Pancreas (tissue), 10 donors: ENCODE results near the gene CCDC88C. TPM values are rescaled to one million over a fixed set of nuclear protein-coding genes. Genes with fewer than 3 reads are reported as not detected.
A peak's percentile ranks its signal among the peaks of the same experiment; 100 is the strongest.

Experiments
- ATAC-seq, 4 donors: fragments of 200-7000 bp; cut with Tn5 transposase; one replicate each; pipeline versions ENCODE4 v1.8.0 to v1.9.1; 2020; ENCODE audit warnings: mild to moderate bottlenecking in 4 of 4, moderate library complexity in 4 of 4
- DNase-seq, 6 donors: peaks; one replicate each; pipeline ENCODE4 v3.0.0-alpha.2; 2020
- FAIRE-seq: peaks from 2 replicates; lab custom pipeline; 2012; peaks lifted over from hg19 to GRCh38; lab: Jason Lieb, UNC
- H3K27ac ChIP-seq, 4 donors: fragments of 200-600 bp; sonication (generic); 1 replicate in 3 of 4; 2 replicates in 1 of 4; pipeline versions ENCODE4 v1.5.0 to v1.8.0; 2020
- H3K27me3 ChIP-seq, 4 donors: fragments of 200-600 bp; one replicate each; pipeline ENCODE4 v1.8.0; 2021
- H3K36me3 ChIP-seq, 3 donors: fragments of 200-600 bp; sonication (generic) in 1 of 3; one replicate each; pipeline versions ENCODE4 v1.5.0 to v1.8.0; 2020 to 2021
- H3K4me1 ChIP-seq, 3 donors: fragments of 200-600 bp; one replicate each; pipeline ENCODE4 v1.8.0; 2021
- H3K4me3 ChIP-seq, 4 donors: fragments of 200-600 bp; sonication (generic) in 2 of 4; one replicate each; pipeline versions ENCODE4 v1.5.0 to v1.8.0; 2020 to 2021
- H3K9me3 ChIP-seq, 4 donors: fragments of 200-600 bp; one replicate each; pipeline ENCODE4 v1.8.0; 2021
- WGBS, 2 donors: extraction: QIAGEN DNeasy Blood & Tissue Kit; methylation state at CpG; one replicate each; pipeline ENCODE4 v1.1.7; 2013; 5-methylcytosine and 5-hydroxymethylcytosine counted together
- intact Hi-C, 3 donors: fragments of 100-400 bp; cut with DNase I; formaldehyde crosslinking; loops; one replicate each; pipeline versions ENCODE4 v1.11.1 to v1.14.2; 2022
- polyA plus RNA-seq, 2 donors: library from polyadenylated mRNA; stranded (reverse); fragments of 200-250 nt; gene quantifications; one replicate each; pipeline ENCODE4 v1.2.3, GENCODE V29; 2013
- total RNA-seq, 6 donors: library from RNA; stranded (reverse); fragmentation: NEBNext Ultra II Directional in 4 of 6; extraction: Animal tissue kit (Norgen Biotek cat#: 25700) in 4 of 6; gene quantifications; one replicate each; pipeline versions ENCODE4 v1.2.1 to v1.2.4, GENCODE V29; 2021 to 2023
- TF ChIP-seq, protein P1 (sequence below), 4 donors: fragments of 200-600 bp; sonication (generic) in 3 of 4; IDR thresholded peaks; one replicate each; pipeline versions ENCODE4 v1.5.0 to v1.8.0; 2021; ENCODE audit warnings: antibody characterized with exemption in 4 of 4
- donor health status: healthy with polysubstance abuse.
- donor health status: DM: no; HTN: no; CAD: no; lungs with moderate emphysema.
- donor health status: DM: no; HTN: no; CAD: no.
- donor health status: control.
- donor health status: control.
- donor health status: Bipolar disorder and iron deficiency.
- donor health status: DM: yes; HTN: yes; CAD: no.
- donor health status: DM: no; HTN: no; CAD: no.
- donor health status: DM: no; HTN: no; CAD: no.
- donor health status: DM: yes; HTN: yes; CAD: no.

The CCDC88C gene
- total and polyA plus RNA-seq, 8 donors: 10.3 to 20.2 (median 14.6) TPM

DNA sequence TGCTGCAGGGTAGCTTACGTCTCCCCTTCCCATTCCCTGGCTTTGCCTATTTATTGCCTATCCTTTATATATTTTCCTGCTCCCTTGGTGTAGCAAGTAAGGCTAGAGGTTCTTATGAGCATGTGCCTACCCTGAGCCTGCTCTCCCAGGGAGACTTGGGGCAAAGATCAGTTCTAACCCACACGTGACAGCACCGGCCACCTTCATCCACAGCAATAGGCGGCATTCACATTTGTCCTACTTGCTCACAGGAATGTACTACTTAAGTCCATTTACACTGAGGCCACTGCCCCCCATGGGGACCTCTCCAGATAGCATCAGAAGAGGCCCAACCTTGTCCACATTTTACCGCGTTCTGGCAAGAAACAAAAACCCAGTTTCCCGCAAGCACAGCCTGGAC is 181.8 kb downstream of the CCDC88C start:
- H3K27me3 ChIP-seq: no peaks in the 10 kb centered on the region
- DNase-seq (no peak), ATAC-seq (no peak), FAIRE-seq (no peak)
- H3K36me3 ChIP-seq: no peaks in the 10 kb centered on the region
- 88 to 89% methylated on average over 7 of the region's 7 CpGs for WGBS, 2 donors
- H3K27ac ChIP-seq: no peak overlapping the region
- TF ChIP-seq, protein P1, sequence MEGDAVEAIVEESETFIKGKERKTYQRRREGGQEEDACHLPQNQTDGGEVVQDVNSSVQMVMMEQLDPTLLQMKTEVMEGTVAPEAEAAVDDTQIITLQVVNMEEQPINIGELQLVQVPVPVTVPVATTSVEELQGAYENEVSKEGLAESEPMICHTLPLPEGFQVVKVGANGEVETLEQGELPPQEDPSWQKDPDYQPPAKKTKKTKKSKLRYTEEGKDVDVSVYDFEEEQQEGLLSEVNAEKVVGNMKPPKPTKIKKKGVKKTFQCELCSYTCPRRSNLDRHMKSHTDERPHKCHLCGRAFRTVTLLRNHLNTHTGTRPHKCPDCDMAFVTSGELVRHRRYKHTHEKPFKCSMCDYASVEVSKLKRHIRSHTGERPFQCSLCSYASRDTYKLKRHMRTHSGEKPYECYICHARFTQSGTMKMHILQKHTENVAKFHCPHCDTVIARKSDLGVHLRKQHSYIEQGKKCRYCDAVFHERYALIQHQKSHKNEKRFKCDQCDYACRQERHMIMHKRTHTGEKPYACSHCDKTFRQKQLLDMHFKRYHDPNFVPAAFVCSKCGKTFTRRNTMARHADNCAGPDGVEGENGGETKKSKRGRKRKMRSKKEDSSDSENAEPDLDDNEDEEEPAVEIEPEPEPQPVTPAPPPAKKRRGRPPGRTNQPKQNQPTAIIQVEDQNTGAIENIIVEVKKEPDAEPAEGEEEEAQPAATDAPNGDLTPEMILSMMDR (IDR thresholded peaks at IDR 0.05): no peak
- no peaks in the 10 kb centered on the region for H3K4me1 ChIP-seq
- intact Hi-C loops: no loop called here
- no peaks in the 10 kb centered on the region for H3K9me3 ChIP-seq
- H3K4me3 ChIP-seq: no peak overlapping the region

DNA sequence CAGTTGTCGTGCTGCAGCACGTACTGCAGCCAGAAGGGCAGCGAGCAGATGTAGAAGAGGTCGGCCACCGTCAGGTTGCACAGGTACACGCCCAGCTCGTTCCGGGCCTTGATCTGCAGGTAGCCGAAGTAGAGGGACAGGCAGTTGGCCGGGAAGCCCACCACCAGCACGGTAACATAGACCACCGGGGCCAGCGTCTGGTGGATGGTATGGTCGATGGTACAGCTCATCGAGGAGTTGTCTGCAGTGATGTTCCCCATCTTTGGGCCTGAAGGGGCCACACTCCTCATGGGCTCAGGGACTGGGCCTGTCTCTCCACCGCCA is 182.9 kb downstream of the CCDC88C start:
- Histone ChIP-seq H3K4me3 (no peak overlapping the region), H3K4me1 (no peaks in the 10 kb centered on the region), H3K27ac (no peak overlapping the region), H3K9me3 (no peaks in the 10 kb centered on the region), H3K27me3 (no peaks in the 10 kb centered on the region), H3K36me3 (no peaks in the 10 kb centered on the region)
- FAIRE-seq (no peak), DNase-seq (no peak), ATAC-seq (no peak)
- intact Hi-C loops: no loop called here
- TF ChIP-seq, protein P1 (IDR thresholded peaks at IDR 0.05): no peak
- 95% methylated on average over 16 of the region's 16 CpGs for WGBS, 2 donors

DNA sequence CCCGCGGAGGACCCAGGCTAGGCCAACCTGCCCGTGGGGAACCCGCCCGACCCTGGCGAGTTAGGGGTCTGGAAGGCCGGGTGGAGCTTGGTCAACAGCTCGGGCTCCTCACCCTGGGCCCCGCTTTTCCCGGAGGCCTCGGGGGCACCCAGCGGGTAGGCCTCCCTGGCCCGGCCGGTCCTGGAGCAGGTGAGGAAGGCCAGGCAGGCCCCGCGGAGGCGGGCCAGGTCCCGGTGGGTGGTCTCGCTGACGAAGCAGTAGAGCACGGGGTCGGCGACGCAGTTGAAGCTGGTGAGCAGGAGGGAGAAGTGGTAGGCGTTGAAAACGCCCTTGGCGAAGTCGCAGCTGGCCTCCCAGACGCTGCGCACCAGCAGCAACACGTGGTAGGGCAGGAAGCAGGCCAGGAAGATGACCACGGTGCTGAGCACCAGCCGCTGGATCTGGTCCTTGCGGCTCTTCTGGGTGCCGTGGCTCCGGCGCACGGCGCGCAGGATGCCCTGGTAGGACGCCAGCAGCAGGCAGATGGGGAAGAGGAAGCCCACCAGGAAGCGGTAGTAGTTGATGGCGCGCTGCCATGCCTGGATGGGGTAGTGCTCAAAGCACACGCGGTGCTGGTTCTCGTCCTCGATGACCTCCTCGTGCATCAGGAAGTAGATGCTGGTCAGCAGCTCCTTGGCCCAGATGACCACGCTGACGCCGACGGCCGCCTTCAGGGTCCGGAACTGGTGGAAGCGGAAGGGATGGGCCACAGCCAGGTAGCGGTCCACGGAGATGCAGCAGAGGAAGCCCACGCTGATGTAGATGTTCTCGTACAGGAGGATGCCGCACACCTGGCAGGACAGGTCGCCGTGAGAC is 183.5 kb downstream of the CCDC88C start:
- ATAC-seq (peak in 2 of 4 donors; percentile 12 to 15), FAIRE-seq (no peak), DNase-seq (peak in 1 of 6 donors; percentile 35)
- Histone ChIP-seq H3K4me1 (no peaks in the 10 kb centered on the region), H3K4me3 (no peak overlapping the region), H3K27me3 (no peaks in the 10 kb centered on the region), H3K27ac (no peak overlapping the region), H3K36me3 (no peaks in the 10 kb centered on the region), H3K9me3 (no peaks in the 10 kb centered on the region)
- WGBS, 2 donors: 93% methylated on average over 59 to 63 of the region's 63 CpGs
- TF ChIP-seq, protein P1 (IDR thresholded peaks at IDR 0.05): no peak
- intact Hi-C loops: no loop called here

DNA sequence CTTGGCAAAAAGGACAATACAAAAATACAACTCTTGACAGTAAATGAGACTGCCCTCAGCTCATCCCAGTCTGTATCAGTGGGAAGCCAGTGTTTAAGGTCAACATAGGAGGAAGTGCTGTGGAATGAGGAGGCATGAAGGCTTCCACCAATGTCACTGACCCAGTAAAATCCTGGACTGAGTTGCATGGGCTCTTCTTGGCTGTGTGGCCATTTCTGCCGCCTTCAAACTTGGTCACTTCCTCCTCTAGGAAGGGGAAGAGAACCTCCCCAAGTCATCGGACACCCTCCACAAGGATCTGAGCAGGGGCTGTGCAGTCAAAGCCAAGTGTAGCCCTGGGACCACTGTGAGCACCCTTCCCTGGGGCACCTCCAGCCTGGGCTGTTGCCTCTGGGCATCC is 185.0 kb downstream of the CCDC88C start:
- no peak for DNase-seq
- H3K4me1 ChIP-seq: no peaks in the 10 kb centered on the region
- intact Hi-C loops: no loop called here
- H3K4me3 ChIP-seq: no peak overlapping the region
- ATAC-seq: peak in 1 of 4 donors; percentile 13
- H3K27me3 ChIP-seq: no peaks in the 10 kb centered on the region
- no peak overlapping the region for H3K27ac ChIP-seq
- TF ChIP-seq, protein P1 (IDR thresholded peaks at IDR 0.05): no peak
- 82 to 86% methylated on average over 2 of the region's 2 CpGs for WGBS, 2 donors
- no peak for FAIRE-seq
- H3K9me3 ChIP-seq: no peaks in the 10 kb centered on the region
- H3K36me3 ChIP-seq: no peaks in the 10 kb centered on the region

DNA sequence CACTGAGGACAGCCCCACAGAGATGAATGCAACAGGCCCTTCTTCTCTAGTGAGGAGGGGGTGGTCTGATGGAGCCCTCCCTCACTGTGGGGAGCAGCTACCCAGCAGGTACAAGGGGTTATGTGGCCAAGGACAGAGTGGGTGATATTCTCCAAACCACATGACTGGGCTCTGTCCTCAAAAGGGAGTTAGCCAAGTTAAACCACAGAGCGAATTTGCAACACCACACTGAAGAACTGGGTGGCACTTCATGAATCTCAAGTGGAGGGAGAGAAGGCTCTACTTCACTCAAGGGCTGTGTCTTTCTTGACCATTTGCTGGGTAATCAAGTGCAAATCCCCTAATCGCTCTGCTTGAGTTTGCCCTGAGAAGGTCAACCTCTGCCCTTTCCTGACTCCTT is 185.6 kb downstream of the CCDC88C start:
- no peak overlapping the region for H3K27ac ChIP-seq
- WGBS, 2 donors: 93 to 96% methylated on average over 2 of the region's 2 CpGs
- no peak for FAIRE-seq

More for the DNA sequence above, 185.6 kb downstream of the CCDC88C start:
- Histone ChIP-seq H3K4me1 (no peaks in the 10 kb centered on the region), H3K4me3 (no peak overlapping the region), H3K9me3 (no peaks in the 10 kb centered on the region), H3K36me3 (no peaks in the 10 kb centered on the region), H3K27me3 (no peaks in the 10 kb centered on the region)
- DNase-seq: no peak
- no peak for ATAC-seq
- intact Hi-C loops: no loop called here
- TF ChIP-seq, protein P1 (IDR thresholded peaks at IDR 0.05): no peak
